Transverse colon (tissue), 4 donors: ENCODE data around the gene FSTL1. TPM values are rescaled to one million over a fixed set of nuclear protein-coding genes. Genes with fewer than 3 reads are reported as not detected.

ENCODE experiments used
- DNase-seq: peaks from one replicate; pipeline ENCODE4 v3.0.0-alpha.2; 2019
- H3K27ac ChIP-seq, 4 donors: fragments of 200-600 bp; sonication (generic); 2 replicates each; pipeline ENCODE4 v1.5.1; 2016 to 2018; ENCODE audit warnings: inconsistent platforms in 4 of 4
- H3K27me3 ChIP-seq: fragments of 200-600 bp; sonication (generic); 2 replicates; pipeline ENCODE4 v1.5.1; 2017; ENCODE audit warnings: inconsistent platforms
- H3K36me3 ChIP-seq, 4 donors: fragments of 200-600 bp; sonication (generic); 2 replicates each; pipeline ENCODE4 v1.5.1; 2017 to 2019; ENCODE audit warnings: inconsistent platforms in 4 of 4
- H3K4me1 ChIP-seq, 4 donors: fragments of 200-600 bp; sonication (generic); 2 replicates each; pipeline ENCODE4 v1.5.1; 2017 to 2020; ENCODE audit warnings: inconsistent platforms in 4 of 4
- H3K4me3 ChIP-seq, 4 donors: fragments of 200-600 bp; sonication (generic); 1 replicate in 1 of 4; 2 replicates in 3 of 4; pipeline versions ENCODE4 v1.5.1 to v1.6.1; 2017 to 2019; ENCODE audit warnings: inconsistent platforms in 4 of 4
- H3K9me3 ChIP-seq, 2 donors: fragments of 200-600 bp; sonication (generic); 2 replicates each; pipeline ENCODE4 v1.5.1; 2017 to 2019; ENCODE audit warnings: inconsistent platforms in 2 of 2
- EP300 ChIP-seq: sonication (generic); formaldehyde crosslinking; IDR thresholded peaks from one replicate; pipeline ENCODE4 v1.6.1; 2017; ENCODE audit warnings: antibody characterized with exemption, low read depth
- POLR2A ChIP-seq: fragments of 450-650 bp; IDR thresholded peaks from one replicate; pipeline ENCODE4 v1.6.1; 2016; ENCODE audit warnings: antibody characterized with exemption, mild to moderate bottlenecking, moderate library complexity
- POLR2AphosphoS5 ChIP-seq, 3 donors: sonication (generic); formaldehyde crosslinking; IDR thresholded peaks; one replicate each; pipeline ENCODE4 v1.6.1; 2016; ENCODE audit warnings: antibody characterized with exemption in 3 of 3
- WGBS, 2 donors: methylation state at CpG; one replicate each; pipeline ENCODE4 v1.1.5; 2018; ENCODE audit warnings: low coverage in 1 of 2; 5-methylcytosine and 5-hydroxymethylcytosine counted together
- in situ Hi-C, 4 donors: fragments of 200-750 bp; cut with MboI; loops; one replicate each; pipeline versions ENCODE4 v1.15.0 to v1.15.1; 2017; ENCODE audit warnings: low sequenced_read_pairs in 3 of 4, low pct_ligation_motif_present in 1 of 4, low pct_unique_long_range_greater_than_20kb in 1 of 4
- intact Hi-C: fragments of 100-400 bp; cut with DNase I; formaldehyde crosslinking; loops from one replicate; pipeline ENCODE4 v1.15.1; 2023; ENCODE audit warnings: low total_unique reads
- total RNA-seq, 4 donors: library from RNA; depleted of rRNA; stranded (reverse); fragments of >200 nt; gene quantifications; one replicate each; pipeline ENCODE4 v1.1.0, GENCODE V29; 2016
- TF ChIP-seq, protein P1 (sequence below), 5 experiments: fragments of 200-600 bp in 3 of 5; fragments of 450-650 bp in 2 of 5; sonication (generic) in 3 of 5; IDR thresholded peaks; 1 replicate in 2 of 5; 2 replicates in 3 of 5; pipeline ENCODE4 v1.5.1; 2016 to 2017; ENCODE audit warnings: antibody characterized with exemption in 5 of 5, inconsistent platforms in 3 of 5, mild to moderate bottlenecking in 2 of 5, moderate library complexity in 1 of 5

Gene FSTL1
- total RNA-seq, 4 donors from 2014 or later, result 81.2 to 106 (median 91.8) TPM

- no peak for DNase-seq
- intact Hi-C loops (no loop called here), in situ Hi-C loops (no loop called here)
- Histone ChIP-seq H3K9me3 (no peaks in the 10 kb centered on the region), H3K27ac (peak overlapping the region; percentile 86 to 97 (median 92)), H3K27me3 (peaks cover 11% of the 10 kb centered on the region), H3K4me1 (peaks cover 9 to 35% (median 22%) of the 10 kb centered on the region in 4 donors), H3K36me3 (no peaks in the 10 kb centered on the region), H3K4me3 (peak overlapping the region in 3 of 4 donors; percentile 56 to 89 (median 71))
- TF ChIP-seq POLR2AphosphoS5 (IDR thresholded peaks at IDR 0.05) (no peak), POLR2A (no peak), EP300 (no peak)
- TF ChIP-seq, protein P1, sequence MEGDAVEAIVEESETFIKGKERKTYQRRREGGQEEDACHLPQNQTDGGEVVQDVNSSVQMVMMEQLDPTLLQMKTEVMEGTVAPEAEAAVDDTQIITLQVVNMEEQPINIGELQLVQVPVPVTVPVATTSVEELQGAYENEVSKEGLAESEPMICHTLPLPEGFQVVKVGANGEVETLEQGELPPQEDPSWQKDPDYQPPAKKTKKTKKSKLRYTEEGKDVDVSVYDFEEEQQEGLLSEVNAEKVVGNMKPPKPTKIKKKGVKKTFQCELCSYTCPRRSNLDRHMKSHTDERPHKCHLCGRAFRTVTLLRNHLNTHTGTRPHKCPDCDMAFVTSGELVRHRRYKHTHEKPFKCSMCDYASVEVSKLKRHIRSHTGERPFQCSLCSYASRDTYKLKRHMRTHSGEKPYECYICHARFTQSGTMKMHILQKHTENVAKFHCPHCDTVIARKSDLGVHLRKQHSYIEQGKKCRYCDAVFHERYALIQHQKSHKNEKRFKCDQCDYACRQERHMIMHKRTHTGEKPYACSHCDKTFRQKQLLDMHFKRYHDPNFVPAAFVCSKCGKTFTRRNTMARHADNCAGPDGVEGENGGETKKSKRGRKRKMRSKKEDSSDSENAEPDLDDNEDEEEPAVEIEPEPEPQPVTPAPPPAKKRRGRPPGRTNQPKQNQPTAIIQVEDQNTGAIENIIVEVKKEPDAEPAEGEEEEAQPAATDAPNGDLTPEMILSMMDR (IDR thresholded peaks at IDR 0.05), result no peak
- 42 to 50% methylated on average over 3 to 6 of the region's 6 CpGs for WGBS, 2 donors
These were observed 1.5 kb downstream of the FSTL1 start for GRCh38 chr3:120449251-120449650.

- Histone ChIP-seq H3K27me3 (peaks cover 11% of the 10 kb centered on the region), H3K36me3 (no peaks in the 10 kb centered on the region), H3K27ac (peak overlapping the region; percentile 86 to 97 (median 92)), H3K4me1 (peaks cover 11 to 36% (median 23%) of the 10 kb centered on the region in 4 donors), H3K9me3 (no peaks in the 10 kb centered on the region), H3K4me3 (peak overlapping the region in 3 of 4 donors; percentile 13 to 89 (median 71))
- in situ Hi-C loops, result no loop called here
- DNase-seq, result peak; percentile 13
- intact Hi-C loops, result no loop called here
- TF ChIP-seq, protein P1 (IDR thresholded peaks at IDR 0.05), result no peak
- TF ChIP-seq POLR2AphosphoS5 (IDR thresholded peaks at IDR 0.05), result no peak
- TF ChIP-seq POLR2A, result no peak
- no peak for TF ChIP-seq EP300
- WGBS, 2 donors, result 43 to 61% methylated on average over 1 to 2 of the region's 2 CpGs
These were observed 2.0 kb downstream of the FSTL1 start for GRCh38 chr3:120448756-120449155.

- peaks cover 11 to 42% (median 26%) of the 10 kb centered on the region in 4 donors for H3K4me1 ChIP-seq
- H3K4me3 ChIP-seq, result peak overlapping the region in 1 of 4 donors; percentile 13
- TF ChIP-seq POLR2AphosphoS5 (IDR thresholded peaks at IDR 0.05), result no peak
- TF ChIP-seq, protein P1 (IDR thresholded peaks at IDR 0.05), result no peak
- no peak for TF ChIP-seq POLR2A
- TF ChIP-seq EP300, result no peak
- in situ Hi-C loops (no loop called here), intact Hi-C loops (no loop called here)
- WGBS, 2 donors, result 94% methylated on average over 1 of the region's 1 CpG; no CpG with 5 or more reads in 1 of the 2 donors
- H3K27ac ChIP-seq, result peak overlapping the region in 3 of 4 donors; percentile 86 to 97 (median 89)
- H3K27me3 ChIP-seq, result peaks cover 11% of the 10 kb centered on the region
- DNase-seq, result no peak
- no peaks in the 10 kb centered on the region for H3K9me3 ChIP-seq
- no peaks in the 10 kb centered on the region for H3K36me3 ChIP-seq
These were observed 3.7 kb downstream of the FSTL1 start for GRCh38 chr3:120446891-120447668.

DNA sequence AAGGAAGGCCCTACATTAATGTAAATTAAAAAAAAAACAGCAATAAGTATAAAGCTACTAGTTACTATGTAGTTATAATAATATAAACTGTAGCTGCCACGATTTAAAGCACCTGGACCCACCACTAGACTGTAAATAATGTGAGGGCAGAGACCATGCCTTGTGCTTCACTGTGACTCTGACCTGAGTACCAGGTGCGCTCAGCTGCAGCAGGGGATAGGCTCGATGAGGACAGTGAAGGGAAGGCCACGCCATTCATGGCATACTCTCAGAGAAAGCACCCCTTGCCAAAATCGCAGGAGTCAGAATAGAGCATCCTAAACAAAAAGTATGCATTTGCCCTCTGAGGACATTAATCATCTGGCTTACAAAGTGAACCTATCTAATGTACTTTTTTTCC, 5.1 kb downstream of the FSTL1 start:
- intact Hi-C loops (no loop called here), in situ Hi-C loops (no loop called here)
- WGBS, 2 donors, result 74 to 76% methylated on average over 3 to 5 of the region's 5 CpGs
- Histone ChIP-seq H3K36me3 (no peaks in the 10 kb centered on the region), H3K27ac (peak overlapping the region in 3 of 4 donors; percentile 86 to 97 (median 89)), H3K4me1 (peaks cover 24 to 54% (median 30%) of the 10 kb centered on the region in 4 donors), H3K9me3 (no peaks in the 10 kb centered on the region), H3K4me3 (no peak overlapping the region), H3K27me3 (peaks cover 5% of the 10 kb centered on the region)
- no peak for DNase-seq
- TF ChIP-seq POLR2A (no peak), POLR2AphosphoS5 (IDR thresholded peaks at IDR 0.05) (no peak), EP300 (no peak)
- TF ChIP-seq, protein P1 (IDR thresholded peaks at IDR 0.05), result no peak
